Ascending aorta (tissue), 2 donors: ENCODE data around the gene MATN3. TPM values are rescaled to one million over a fixed set of nuclear protein-coding genes. Genes with fewer than 3 reads are reported as not detected.
A peak's percentile ranks its signal among the peaks of the same experiment; 100 is the strongest.

Source experiments
- DNase-seq, 2 donors: peaks; one replicate each; pipeline ENCODE4 v3.0.0-alpha.2; 2019; ENCODE audit warnings: low spot score in 2 of 2
- H3K27ac ChIP-seq, 2 donors: fragments of 200-600 bp; sonication (generic); one replicate each; pipeline ENCODE4 v1.5.1; 2016 to 2017; ENCODE audit warnings: mild to moderate bottlenecking in 1 of 2
- H3K27me3 ChIP-seq: fragments of 200-600 bp; sonication (generic); one replicate; pipeline ENCODE4 v1.5.1; 2017
- H3K36me3 ChIP-seq, 2 donors: fragments of 200-600 bp; sonication (generic); one replicate each; pipeline ENCODE4 v1.5.1; 2016
- H3K4me1 ChIP-seq, 2 donors: fragments of 200-600 bp; sonication (generic); one replicate each; pipeline ENCODE4 v1.5.1; 2016 to 2017; ENCODE audit warnings: mild to moderate bottlenecking in 1 of 2
- H3K4me3 ChIP-seq, 2 donors: fragments of 200-600 bp; sonication (generic); one replicate each; pipeline ENCODE4 v1.5.1; 2016 to 2017; ENCODE audit warnings: mild to moderate bottlenecking in 1 of 2
- H3K9me3 ChIP-seq, 2 donors: fragments of 200-600 bp; sonication (generic); one replicate each; pipeline ENCODE4 v1.5.1; 2016
- CTCF ChIP-seq, 3 experiments: fragments of 200-600 bp in 2 of 3; fragments of 450-650 bp in 1 of 3; sonication (generic) in 2 of 3; IDR thresholded peaks; one replicate each; pipeline ENCODE4 v1.5.1; 2016 to 2019; ENCODE audit warnings: antibody characterized with exemption in 3 of 3, mild to moderate bottlenecking in 1 of 3, moderate library complexity in 1 of 3
- intact Hi-C: fragments of 100-400 bp; cut with DNase I; formaldehyde crosslinking; loops from one replicate; pipeline ENCODE4 v1.15.1; 2023
- total RNA-seq: library from RNA; depleted of rRNA; stranded (reverse); fragments of >200 nt; gene quantifications from one replicate; pipeline ENCODE4 v1.1.0, GENCODE V29; 2016

MATN3 gene
- total RNA-seq, 1 donor from 2014 or later = 0.64 TPM

GRCh38 chr2:20054931-20055330 lies 42.5 kb upstream of the MATN3 start:
- Histone ChIP-seq H3K4me1 (peaks cover 0 to 6% of the 10 kb centered on the region in 2 donors), H3K36me3 (no peaks in the 10 kb centered on the region), H3K9me3 (no peaks in the 10 kb centered on the region), H3K27me3 (no peaks in the 10 kb centered on the region), H3K4me3 (no peak overlapping the region), H3K27ac (no peak overlapping the region)
- intact Hi-C loops = loop anchor here (5.0 to 10.0 kb wide), 5 partner anchors 42 to 700 kb away; partner anchors contain the start of genes OSR1 and TTC32
- no peak for TF ChIP-seq CTCF (IDR thresholded peaks at IDR 0.05)
- DNase-seq = no peak

GRCh38 chr2:20054119-20054518 lies 41.7 kb upstream of the MATN3 start:
- Histone ChIP-seq H3K4me3 (no peak overlapping the region), H3K27ac (no peak overlapping the region), H3K9me3 (no peaks in the 10 kb centered on the region), H3K27me3 (no peaks in the 10 kb centered on the region), H3K4me1 (peaks cover 0 to 6% of the 10 kb centered on the region in 2 donors), H3K36me3 (no peaks in the 10 kb centered on the region)
- no peak for DNase-seq
- no peak for TF ChIP-seq CTCF (IDR thresholded peaks at IDR 0.05)
- intact Hi-C loops = loop anchor here (5.0 to 10.0 kb wide), 5 partner anchors 43 to 699 kb away; partner anchors contain the start of genes OSR1 and TTC32

GRCh38 chr2:20052861-20053281 lies 40.4 kb upstream of the MATN3 start:
- Histone ChIP-seq H3K4me3 (peak overlapping the region; percentile 73 to 81), H3K27ac (peak overlapping the region; percentile 96), H3K27me3 (no peaks in the 10 kb centered on the region), H3K4me1 (peaks cover 0 to 18% of the 10 kb centered on the region in 2 donors), H3K36me3 (no peaks in the 10 kb centered on the region), H3K9me3 (no peaks in the 10 kb centered on the region)
- intact Hi-C loops = loop anchor here (1.0 to 10.0 kb wide), 6 partner anchors 10 to 698 kb away; partner anchors contain the start of genes OSR1 and TTC32
- DNase-seq = peak; percentile 27 to 87
- TF ChIP-seq CTCF (IDR thresholded peaks at IDR 0.05) = no peak

GRCh38 chr2:20052229-20052851 lies 39.9 kb upstream of the MATN3 start:
- H3K27ac ChIP-seq = peak overlapping the region; percentile 96
- peaks cover 0 to 21% of the 10 kb centered on the region in 2 donors for H3K4me1 ChIP-seq
- no peaks in the 10 kb centered on the region for H3K36me3 ChIP-seq
- H3K27me3 ChIP-seq = no peaks in the 10 kb centered on the region
- TF ChIP-seq CTCF (IDR thresholded peaks at IDR 0.05) = no peak
- no peak for DNase-seq
- peak overlapping the region; percentile 73 to 81 for H3K4me3 ChIP-seq
- intact Hi-C loops = loop anchor here (1.0 to 10.0 kb wide), 6 partner anchors 11 to 698 kb away; partner anchors contain the start of genes OSR1 and TTC32
- no peaks in the 10 kb centered on the region for H3K9me3 ChIP-seq

- Histone ChIP-seq H3K4me3 (peak within 1 kb of the TSS; percentile 73 to 81), H3K27me3 (no peaks in the 10 kb centered on the region), H3K36me3 (no peaks in the 10 kb centered on the region), H3K9me3 (no peaks in the 10 kb centered on the region), H3K27ac (peak within 1 kb of the TSS; percentile 96), H3K4me1 (peaks cover 0 to 21% of the 10 kb centered on the region in 2 donors)
- TF ChIP-seq CTCF (IDR thresholded peaks at IDR 0.05) = no peak
- peak; percentile 97 to 100 for DNase-seq
- intact Hi-C loops = loop anchor here (1.0 to 10.0 kb wide), 6 partner anchors 12 to 697 kb away; partner anchors contain the start of genes OSR1 and TTC32
These were observed 39.2 kb upstream of the MATN3 start, which contains the start of gene LAPTM4A for GRCh38 chr2:20051532-20052228. LAPTM4A (minus strand) TSS chr2:20051628; CDS start chr2:20051520, 108 bp downstream.
